ENCODE measurements around the gene RAD51B.

DNA sequence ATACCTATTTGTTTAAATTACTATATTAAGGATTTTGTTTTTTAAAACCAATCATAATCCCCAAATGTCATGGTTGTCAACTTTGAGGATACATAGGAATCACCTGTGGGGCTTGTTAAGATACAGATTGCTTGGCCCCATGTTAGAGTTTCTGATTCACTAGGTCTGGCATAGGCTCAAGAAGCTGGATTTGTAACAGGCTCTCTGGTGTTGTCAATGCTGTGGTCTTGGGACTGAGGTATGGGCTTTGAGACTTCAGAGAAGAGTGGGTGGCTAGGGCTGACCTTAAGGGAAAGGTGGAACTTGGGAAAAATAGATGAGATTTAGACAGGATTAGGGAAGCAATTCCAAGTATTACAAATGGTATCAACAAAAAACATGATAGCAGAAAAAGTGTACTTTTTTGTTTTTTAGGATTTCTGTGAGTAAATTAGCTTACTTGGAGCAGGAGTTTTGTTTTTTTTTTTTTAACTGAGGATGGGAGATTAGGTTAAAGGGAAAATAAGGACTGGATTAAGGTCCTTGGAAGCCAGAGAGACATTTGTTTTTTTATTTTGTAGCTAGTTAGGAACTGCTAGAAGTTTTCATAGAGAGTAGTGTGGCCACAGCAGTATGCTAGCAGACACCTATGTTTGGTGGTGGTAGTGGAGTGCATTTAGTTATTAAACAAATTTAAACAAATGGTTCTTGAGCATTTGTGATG, 88.6 kb downstream of the RAD51B start:
- no peak for TF ChIP-seq CTCF (IDR thresholded peaks at IDR 0.05)
- TF ChIP-seq POLR2A (IDR thresholded peaks at IDR 0.05), result no peak
- no peak for TF ChIP-seq POLR2AphosphoS5 (IDR thresholded peaks at IDR 0.05)
- no peak for TF ChIP-seq EP300 (IDR thresholded peaks at IDR 0.05; ENCODE audit: low read depth)
